Nucleus accumbens (tissue), 56 donors: ENCODE data around the gene NCK2.

Source experiments
- DNase-seq, 56 donors: peaks; one replicate each; lab custom pipeline; 2025; lab: John Stamatoyannopoulos, UW

The NCK2 gene

DNA sequence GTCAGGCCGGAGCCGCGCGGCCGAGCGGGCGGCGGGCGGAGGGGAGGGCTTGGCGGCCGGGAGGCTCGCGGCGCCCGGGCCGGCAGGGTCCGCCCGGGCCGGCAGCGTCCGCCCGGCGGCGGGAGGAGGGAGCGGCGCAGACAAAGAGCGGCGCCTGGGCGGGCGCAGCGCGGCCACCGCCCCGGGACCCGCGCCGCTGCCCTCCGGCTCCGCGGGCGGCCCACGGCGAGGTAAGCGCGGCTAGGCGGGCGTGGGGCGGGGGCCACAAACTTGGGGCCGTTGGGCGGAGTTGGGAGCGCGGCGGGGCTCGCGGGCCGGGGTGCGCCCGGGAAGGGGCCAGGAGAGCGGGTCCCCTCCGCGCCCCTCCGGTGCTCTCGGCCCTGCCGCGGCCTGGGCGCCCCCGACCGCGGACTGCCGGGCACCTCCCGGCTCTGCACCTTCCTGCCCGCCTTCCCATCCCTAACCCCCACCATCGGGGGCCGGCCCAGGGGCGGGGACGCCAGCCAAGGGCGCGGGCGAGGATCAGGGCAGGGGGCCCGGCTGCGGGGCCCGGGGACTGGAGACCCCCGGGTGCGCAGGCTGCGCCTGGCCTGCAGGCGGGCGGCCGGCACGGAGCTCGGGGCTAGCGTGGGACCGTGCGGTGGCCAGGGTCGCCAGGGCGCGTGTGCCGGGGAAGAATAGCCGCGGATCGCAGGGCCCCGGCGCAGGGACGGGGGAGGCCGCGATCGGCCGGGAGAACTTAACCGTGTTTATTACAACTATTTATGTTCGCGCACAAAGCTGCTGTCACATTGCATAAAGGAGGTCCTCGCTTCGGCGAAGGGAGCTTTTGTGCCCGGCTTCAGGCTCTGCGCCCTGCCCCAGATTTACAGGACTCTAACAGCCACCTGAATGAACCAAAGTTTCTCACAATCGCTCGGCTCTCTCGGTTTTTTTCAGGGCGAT is at the start of gene NCK2:
TSS of gene NCK2 (plus strand) at position 4 of the 945 bp plus-strand sequence. CDS start 110,152 bp downstream, outside the sequence.
- DNase-seq = peak in 12 of 56 donors; percentile 7 to 41 (median 19)

DNA sequence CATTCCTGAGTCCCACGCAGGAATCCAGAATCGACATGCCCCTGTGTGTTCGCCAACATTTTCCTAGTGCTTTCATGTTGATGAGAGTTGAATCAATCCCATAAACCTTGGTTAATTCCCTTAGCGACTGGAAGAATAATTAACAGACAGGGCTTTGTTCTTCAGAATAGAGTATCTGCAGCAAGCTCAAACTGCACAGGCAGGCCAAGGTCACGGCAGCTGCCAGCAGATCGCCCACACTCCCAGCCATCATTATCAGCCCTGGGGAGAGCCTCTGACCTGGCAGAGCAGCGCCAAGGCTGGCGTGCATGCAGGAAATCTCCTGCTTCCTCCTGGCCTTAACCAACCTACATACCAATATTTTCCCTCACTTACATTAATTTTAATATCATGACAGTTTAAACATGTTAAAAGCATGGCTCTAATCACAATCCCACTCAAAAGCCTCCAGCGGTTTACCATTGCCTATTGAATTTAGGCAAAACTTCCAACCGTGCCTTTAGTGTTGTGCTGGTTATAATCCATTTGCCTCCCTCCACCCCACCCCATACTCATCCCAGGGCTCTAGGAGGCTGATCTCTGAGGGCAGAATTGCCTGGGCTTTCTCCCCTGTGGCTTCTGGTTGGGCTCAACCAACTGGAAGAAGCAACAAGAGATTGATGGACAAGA is 46.8 kb upstream of the NCK2 start:
- DNase-seq = peak in 1 of 56 donors; percentile 18

GRCh38 chr2:105698820-105699219 is 45.9 kb upstream of the NCK2 start:
- no peak for DNase-seq

DNA sequence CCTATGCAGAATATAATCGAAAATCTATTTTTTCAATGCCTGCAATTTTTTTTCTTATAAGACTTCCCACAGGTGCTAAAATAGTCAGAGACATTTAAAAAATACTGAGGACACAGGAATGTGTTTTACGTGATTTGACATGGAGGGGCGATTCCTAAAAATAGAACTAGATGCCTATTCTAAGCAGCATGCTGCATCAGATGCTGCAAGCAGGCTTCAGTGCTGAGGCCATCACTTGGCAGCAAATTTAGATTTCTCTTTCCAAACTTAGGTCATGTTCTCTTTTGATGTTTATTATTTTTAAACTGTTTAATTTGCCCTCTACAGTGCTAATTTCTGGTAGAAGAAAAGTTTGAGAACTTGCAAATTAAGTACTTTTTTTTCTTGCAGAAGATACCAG is 43.7 kb upstream of the NCK2 start:
- DNase-seq = no peak

- no peak for DNase-seq
Observed at GRCh38 chr2:105708697-105709096, 36.0 kb upstream of the NCK2 start.

DNA sequence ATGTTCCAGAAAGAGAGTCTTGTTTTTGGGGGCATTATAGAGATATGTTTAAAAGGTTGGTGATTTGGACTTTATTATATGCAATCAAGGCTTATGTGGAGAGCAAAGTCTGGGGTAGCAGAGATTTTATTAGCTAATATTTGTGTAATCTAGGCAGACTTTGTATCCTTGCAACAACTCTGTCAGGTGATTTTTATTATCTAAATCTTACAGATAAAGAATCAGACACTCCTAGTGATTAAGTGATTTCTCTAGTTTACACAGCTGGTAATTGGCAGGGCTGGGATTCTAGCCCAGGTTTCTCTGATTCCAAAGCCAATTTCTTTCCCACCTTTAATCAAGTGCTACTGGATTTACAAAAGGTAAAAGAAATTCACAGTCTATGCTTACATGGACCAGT is 33.3 kb upstream of the NCK2 start:
- no peak for DNase-seq

DNA sequence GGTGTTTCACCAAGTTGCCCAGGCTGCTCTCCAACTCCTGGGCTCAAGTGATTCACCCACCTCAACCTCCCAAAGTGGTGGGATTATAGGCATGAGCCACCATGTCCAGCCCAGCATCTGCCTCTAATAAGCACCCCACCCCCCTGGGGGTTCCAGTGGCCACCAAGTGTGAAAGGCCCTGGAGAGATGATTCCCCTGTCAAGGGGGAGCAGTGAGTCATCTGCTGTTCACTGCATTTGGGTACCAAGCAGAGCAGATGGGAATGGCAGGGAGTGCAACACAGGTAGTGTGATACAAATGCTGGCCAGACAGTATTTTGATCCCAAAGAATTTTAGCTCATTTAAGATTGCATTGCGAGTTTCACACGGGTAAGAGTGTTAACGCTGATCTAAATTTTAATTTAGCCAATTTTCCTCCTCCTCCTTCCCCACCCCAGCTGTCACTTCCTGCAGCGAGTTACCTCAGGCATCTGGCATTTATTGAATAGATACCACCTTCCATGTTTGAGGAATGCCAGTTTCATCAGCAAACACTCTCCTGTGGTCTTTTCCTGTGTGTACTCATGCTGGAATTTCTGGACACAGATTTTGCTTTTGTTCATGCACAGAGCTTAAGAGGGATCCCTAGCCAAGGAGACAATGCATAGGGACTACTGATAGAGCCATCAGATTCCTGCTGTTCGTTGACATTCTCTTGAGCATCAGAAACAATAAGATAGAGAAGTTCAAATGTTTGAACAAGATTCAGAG is 32.4 kb upstream of the NCK2 start:
- DNase-seq = no peak

- no peak for DNase-seq
Observed at GRCh38 chr2:105712981-105713596, 31.6 kb upstream of the NCK2 start.

GRCh38 chr2:105714141-105714540 is 30.6 kb upstream of the NCK2 start:
- no peak for DNase-seq

GRCh38 chr2:105718846-105719481 is 25.7 kb upstream of the NCK2 start:
- DNase-seq = peak in 1 of 56 donors; percentile 11

DNA sequence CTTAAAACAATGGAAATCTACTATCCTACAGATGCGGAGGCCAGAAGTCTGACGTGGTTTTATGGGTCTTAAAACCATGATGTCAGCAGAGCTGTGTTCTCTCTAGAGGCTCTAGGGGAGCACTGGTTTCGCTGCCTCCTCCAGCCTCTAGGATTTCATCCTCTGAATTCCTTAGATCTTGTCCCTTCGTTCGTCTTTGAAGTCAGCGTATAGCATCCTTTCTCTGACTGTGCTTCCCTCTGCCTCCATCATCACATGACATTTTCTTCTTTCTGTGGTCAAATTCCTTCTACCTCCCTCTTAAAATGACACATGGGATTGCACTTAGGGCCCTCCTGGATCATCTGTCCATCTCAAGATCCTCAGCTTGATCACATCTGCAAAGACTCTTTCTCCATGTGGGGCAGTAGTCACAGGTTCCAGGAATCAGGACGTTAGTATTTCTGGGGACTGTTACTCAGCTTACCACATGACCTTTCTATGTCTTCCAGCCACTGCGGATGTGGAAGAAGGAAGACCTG is 22.7 kb upstream of the NCK2 start:
- DNase-seq = no peak

GRCh38 chr2:105722726-105723297 is 21.9 kb upstream of the NCK2 start:
- DNase-seq = no peak

DNA sequence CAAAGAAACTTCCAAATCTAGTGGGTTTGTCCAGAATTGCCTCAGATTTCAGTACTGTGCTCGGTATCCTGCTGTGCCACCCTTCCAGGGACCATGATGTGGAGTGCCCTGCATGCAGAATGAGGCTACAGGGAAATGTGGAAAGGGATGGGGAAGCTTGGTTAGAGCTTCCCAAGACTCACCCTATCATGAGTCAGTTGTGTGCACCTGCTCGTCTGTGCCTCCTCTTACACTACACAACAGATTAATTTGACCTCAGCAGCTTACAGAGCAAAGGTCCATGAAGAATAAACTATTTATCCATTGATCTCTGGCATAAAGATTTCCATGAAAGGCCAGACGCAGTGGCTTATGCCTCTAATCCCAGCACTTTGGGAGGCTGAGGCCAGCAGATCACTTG is 21.3 kb upstream of the NCK2 start:
- DNase-seq = no peak

GRCh38 chr2:105725388-105725787 is 19.3 kb upstream of the NCK2 start:
- DNase-seq = no peak

DNA sequence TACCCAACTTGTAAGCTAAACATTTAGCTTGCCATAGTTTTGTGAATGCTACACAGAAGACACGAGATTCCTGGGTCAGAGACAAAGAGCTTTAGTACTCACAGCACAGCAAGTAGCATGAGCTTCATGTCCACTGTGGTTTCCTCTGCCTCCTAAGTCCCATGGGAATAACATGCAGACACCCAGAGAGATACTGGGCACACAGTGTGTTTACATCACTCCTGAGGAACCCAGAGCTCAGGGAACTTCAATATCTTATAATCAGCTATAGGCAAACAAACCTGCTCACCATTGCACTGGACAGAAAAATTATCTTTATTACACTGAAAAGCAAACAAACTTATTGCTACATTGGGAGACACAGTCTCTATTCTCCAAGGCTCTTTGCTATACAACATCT is 14.5 kb upstream of the NCK2 start:
- DNase-seq = no peak

DNA sequence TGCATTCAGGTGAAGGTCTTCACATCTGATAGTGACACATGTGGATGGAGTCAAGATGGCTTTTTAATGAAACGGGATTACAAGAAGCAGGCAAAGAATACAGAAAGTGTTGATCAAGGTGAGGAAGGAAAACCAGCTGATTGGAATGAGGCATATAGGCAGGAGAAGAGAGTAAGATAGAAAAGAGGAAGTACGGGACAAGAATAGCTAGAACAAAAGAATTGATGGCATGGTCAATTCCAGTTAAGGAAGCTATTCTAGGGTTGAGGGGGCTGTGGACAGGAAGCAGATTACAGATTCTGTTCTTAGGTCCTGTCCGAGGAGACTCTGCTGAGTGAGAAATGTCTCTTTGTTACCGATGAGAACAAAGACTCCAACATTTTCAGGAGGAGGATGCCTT is 13.2 kb upstream of the NCK2 start:
- no peak for DNase-seq

GRCh38 chr2:105732101-105732500 is 12.6 kb upstream of the NCK2 start:
- DNase-seq = peak in 1 of 56 donors; percentile 10

GRCh38 chr2:105732955-105733607 is 11.6 kb upstream of the NCK2 start:
- no peak for DNase-seq

- DNase-seq = no peak
Observed at GRCh38 chr2:105733875-105734274, 10.8 kb upstream of the NCK2 start.
